HepG2 (cell line): ENCODE results near the gene ADIPOR2. TPM values are rescaled to one million over a fixed set of nuclear protein-coding genes. Genes with fewer than 3 reads are reported as not detected.

Source experiments
- ATM ChIP-seq: fragments of 450-650 bp; IDR thresholded peaks from 2 replicates; pipeline ENCODE4 v1.7.1; 2017; ENCODE audit warnings: mild to moderate bottlenecking, borderline replicate concordance
- CREBL2 ChIP-seq: sonication (generic); formaldehyde crosslinking; IDR thresholded peaks from 2 replicates; pipeline ENCODE4 v1.8.1; 2023; ENCODE audit warnings: missing genetic modification reagents, mild to moderate bottlenecking, borderline replicate concordance
- DPF2 ChIP-seq: sonication (generic); formaldehyde crosslinking; IDR thresholded peaks from 2 replicates; pipeline ENCODE4 v1.4.0; 2020; ENCODE audit warnings: mild to moderate bottlenecking, low read depth, missing genetic modification reagents, borderline replicate concordance
- ELF4 ChIP-seq: sonication (generic); formaldehyde crosslinking; IDR thresholded peaks from 2 replicates; pipeline ENCODE4 v1.5.0; 2020; ENCODE audit warnings: missing genetic modification reagents, mild to moderate bottlenecking, moderate library complexity, borderline replicate concordance
- FOXJ3 ChIP-seq: sonication (generic); formaldehyde crosslinking; IDR thresholded peaks from 2 replicates; pipeline ENCODE4 v1.4.0; 2020; ENCODE audit warnings: missing genetic modification reagents, mild to moderate bottlenecking, borderline replicate concordance
- IRX3 ChIP-seq: sonication (generic); formaldehyde crosslinking; IDR thresholded peaks from 2 replicates; pipeline ENCODE4 v1.8.1; 2023; ENCODE audit warnings: mild to moderate bottlenecking, low read depth, missing genetic modification reagents, borderline replicate concordance
- LCORL ChIP-seq, 2 experiments: fragments of 450-650 bp in 1 of 2; sonication (generic) in 1 of 2; formaldehyde crosslinking in 1 of 2; IDR thresholded peaks; 2 replicates each; pipeline versions ENCODE4 v1.5.0 to v1.6.1; 2017 to 2020; ENCODE audit warnings: antibody characterized with exemption in 1 of 2, missing genetic modification reagents in 1 of 2
- PCBP1 ChIP-seq: fragments of 200-400 bp; formaldehyde crosslinking; IDR thresholded peaks from 2 replicates; pipeline ENCODE4 v1.6.1; 2017; ENCODE audit warnings: mild to moderate bottlenecking, low read depth, low read length, borderline replicate concordance
- REL ChIP-seq: sonication (generic); formaldehyde crosslinking; conservative IDR thresholded peaks from 2 replicates; pipeline ENCODE4 v1.8.0; 2022; ENCODE audit warnings: mild to moderate bottlenecking, missing genetic modification reagents, moderate library complexity
- SIN3A ChIP-seq: IDR thresholded peaks from 2 replicates; pipeline ENCODE4 v1.6.1; 2011; ENCODE audit warnings: low read depth, mild to moderate bottlenecking, control low read depth, low read length, borderline replicate concordance
- ZBTB43 ChIP-seq: sonication (generic); formaldehyde crosslinking; conservative IDR thresholded peaks from 2 replicates; pipeline ENCODE4 v1.4.0; 2020; ENCODE audit warnings: missing genetic modification reagents
- ZBTB46 ChIP-seq: sonication (generic); formaldehyde crosslinking; IDR thresholded peaks from 2 replicates; pipeline ENCODE4 v1.4.0; 2020; ENCODE audit warnings: mild to moderate bottlenecking, missing genetic modification reagents, borderline replicate concordance
- ZNF350 ChIP-seq: sonication (generic); formaldehyde crosslinking; IDR thresholded peaks from 2 replicates; pipeline ENCODE4 v1.4.0; 2020; ENCODE audit warnings: mild to moderate bottlenecking, low read depth, missing genetic modification reagents, borderline replicate concordance
- ZNF737 ChIP-seq: sonication (generic); formaldehyde crosslinking; IDR thresholded peaks from 2 replicates; pipeline ENCODE4 v1.5.0; 2020; ENCODE audit warnings: missing genetic modification reagents, mild to moderate bottlenecking, borderline replicate concordance
- polyA plus RNA-seq, 8 experiments: library from polyadenylated mRNA; depleted of rRNA in 3 of 8; stranded (reverse) in 7 of 8; unstranded in 1 of 8; fragments of >200 nt; fragmentation: Illumina TruSeq in 4 of 8; extraction: Trizol in 4 of 8; gene quantifications; 2 replicates each; pipeline versions ENCODE4 v1.2.1 to v1.2.3, GENCODE V29; 2011 to 2016; ENCODE audit warnings: low read depth in 4 of 8, missing spikeins in 1 of 8, mixed read lengths in 1 of 8; ENCODE audit not compliant: insufficient read depth in 1 of 8
- total RNA-seq, 5 experiments: library from RNA; depleted of rRNA; stranded (reverse); fragments of >200 nt; fragmentation: Illumina TruSeq; extraction: Trizol; gene quantifications; 2 replicates each; pipeline ENCODE4 v1.2.3, GENCODE V29; 2016; ENCODE audit warnings: low read depth in 1 of 5
- TF ChIP-seq, protein P1 (sequence below): sonication (generic); formaldehyde crosslinking; IDR thresholded peaks from 2 replicates; pipeline ENCODE4 v1.4.0; 2020; ENCODE audit warnings: missing genetic modification reagents
- TF ChIP-seq, protein P2 (sequence below): sonication (generic); formaldehyde crosslinking; IDR thresholded peaks from 2 replicates; pipeline ENCODE4 v1.8.0; 2022; ENCODE audit warnings: mild to moderate bottlenecking, missing genetic modification reagents, borderline replicate concordance

ADIPOR2 gene
- total and polyA plus RNA-seq, 2 of the 13 experiments (the other 11 are each of a cell fraction or from before 2014, with no cell fraction given): 35.2 to 52.2 TPM

- TF ChIP-seq, protein P1, sequence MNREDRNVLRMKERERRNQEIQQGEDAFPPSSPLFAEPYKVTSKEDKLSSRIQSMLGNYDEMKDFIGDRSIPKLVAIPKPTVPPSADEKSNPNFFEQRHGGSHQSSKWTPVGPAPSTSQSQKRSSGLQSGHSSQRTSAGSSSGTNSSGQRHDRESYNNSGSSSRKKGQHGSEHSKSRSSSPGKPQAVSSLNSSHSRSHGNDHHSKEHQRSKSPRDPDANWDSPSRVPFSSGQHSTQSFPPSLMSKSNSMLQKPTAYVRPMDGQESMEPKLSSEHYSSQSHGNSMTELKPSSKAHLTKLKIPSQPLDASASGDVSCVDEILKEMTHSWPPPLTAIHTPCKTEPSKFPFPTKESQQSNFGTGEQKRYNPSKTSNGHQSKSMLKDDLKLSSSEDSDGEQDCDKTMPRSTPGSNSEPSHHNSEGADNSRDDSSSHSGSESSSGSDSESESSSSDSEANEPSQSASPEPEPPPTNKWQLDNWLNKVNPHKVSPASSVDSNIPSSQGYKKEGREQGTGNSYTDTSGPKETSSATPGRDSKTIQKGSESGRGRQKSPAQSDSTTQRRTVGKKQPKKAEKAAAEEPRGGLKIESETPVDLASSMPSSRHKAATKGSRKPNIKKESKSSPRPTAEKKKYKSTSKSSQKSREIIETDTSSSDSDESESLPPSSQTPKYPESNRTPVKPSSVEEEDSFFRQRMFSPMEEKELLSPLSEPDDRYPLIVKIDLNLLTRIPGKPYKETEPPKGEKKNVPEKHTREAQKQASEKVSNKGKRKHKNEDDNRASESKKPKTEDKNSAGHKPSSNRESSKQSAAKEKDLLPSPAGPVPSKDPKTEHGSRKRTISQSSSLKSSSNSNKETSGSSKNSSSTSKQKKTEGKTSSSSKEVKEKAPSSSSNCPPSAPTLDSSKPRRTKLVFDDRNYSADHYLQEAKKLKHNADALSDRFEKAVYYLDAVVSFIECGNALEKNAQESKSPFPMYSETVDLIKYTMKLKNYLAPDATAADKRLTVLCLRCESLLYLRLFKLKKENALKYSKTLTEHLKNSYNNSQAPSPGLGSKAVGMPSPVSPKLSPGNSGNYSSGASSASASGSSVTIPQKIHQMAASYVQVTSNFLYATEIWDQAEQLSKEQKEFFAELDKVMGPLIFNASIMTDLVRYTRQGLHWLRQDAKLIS (CRISPR knock-in tag): no peak
- TF ChIP-seq ATM (no peak), ZNF350 (CRISPR knock-in tag) (no peak), IRX3 (CRISPR knock-in tag) (no peak), FOXJ3 (no peak), CREBL2 (CRISPR knock-in tag) (no peak), ZNF737 (CRISPR knock-in tag) (no peak), PCBP1 (no peak), SIN3A (no peak), ELF4 (CRISPR knock-in tag) (peak; percentile 47; the same call in 1 of the 2 replicates), ZBTB46 (CRISPR knock-in tag) (no peak), ZBTB43 (CRISPR knock-in tag) (no peak), REL (CRISPR knock-in tag) (no peak), LCORL (IDR thresholded peaks at IDR 0.05) (no peak), LCORL (CRISPR knock-in tag; IDR thresholded peaks at IDR 0.05) (no peak), DPF2 (CRISPR knock-in tag) (no peak)
- TF ChIP-seq, protein P2, sequence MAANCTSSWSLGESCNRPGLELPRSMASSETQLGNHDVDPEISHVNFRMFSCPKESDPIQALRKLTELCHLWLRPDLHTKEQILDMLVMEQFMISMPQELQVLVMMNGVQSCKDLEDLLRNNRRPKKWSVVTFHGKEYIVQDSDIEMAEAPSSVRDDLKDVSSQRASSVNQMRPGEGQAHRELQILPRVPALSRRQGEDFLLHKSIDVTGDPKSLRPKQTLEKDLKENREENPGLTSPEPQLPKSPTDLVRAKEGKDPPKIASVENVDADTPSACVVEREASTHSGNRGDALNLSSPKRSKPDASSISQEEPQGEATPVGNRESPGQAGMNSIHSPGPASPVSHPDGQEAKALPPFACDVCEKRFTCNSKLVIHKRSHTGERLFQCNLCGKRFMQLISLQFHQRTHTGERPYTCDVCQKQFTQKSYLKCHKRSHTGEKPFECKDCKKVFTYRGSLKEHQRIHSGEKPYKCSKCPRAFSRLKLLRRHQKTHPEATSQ: no peak
These were observed 113.9 kb downstream of the ADIPOR2 start (continued) for GRCh38 chr12:1804545-1805332.
